ENCODE data around the gene SETBP1. TPM values are rescaled to one million over a fixed set of nuclear protein-coding genes. Genes with fewer than 3 reads are reported as not detected.

Gene SETBP1
- total and polyA plus RNA-seq, 2 of the 8 experiments (the other 6 are each of a cell fraction or from before 2014, with no cell fraction given): 2.0 to 6.5 TPM

DNA sequence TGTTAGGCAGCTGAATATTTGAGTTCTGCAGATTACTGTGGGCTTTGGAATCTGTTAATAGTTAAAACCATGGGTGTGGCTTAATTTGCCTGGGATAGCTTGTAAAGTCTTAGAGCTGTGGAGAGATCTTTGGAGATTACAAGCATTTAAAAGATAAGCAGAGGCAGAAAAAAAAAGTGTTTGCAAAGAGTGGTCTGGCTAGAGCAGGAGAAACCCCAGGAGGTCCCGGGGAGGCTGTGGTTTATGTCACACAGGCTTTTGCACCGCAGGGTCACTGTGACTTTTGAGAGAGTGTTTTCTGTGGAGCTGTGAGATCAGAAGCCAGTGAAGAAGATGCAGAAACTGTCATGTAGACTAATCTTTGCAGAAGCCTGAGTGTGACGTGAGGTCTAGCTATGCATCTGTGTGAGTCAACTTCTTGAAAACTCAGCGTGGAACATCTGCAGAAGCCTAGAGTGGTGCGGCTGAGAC, 49.0 kb downstream of the SETBP1 start:
- peaks cover 0 to 10% (median under 1%) of the 10 kb centered on the region in 4 experiments; a peak in 2 of 7 replicates for H3K4me1 ChIP-seq (replicated peaks in 1 of 4; ENCODE audit: control insufficient read depth in 3 of 4, insufficient read depth in 4 of 4, low read length in 3 of 4)
- H3K4me3 ChIP-seq (ENCODE audit: extremely low read depth in 1 of 4, insufficient read depth in 2 of 4, low read depth in 3 of 4, low read length in 4 of 4): no peak overlapping the region
- H3K4ac ChIP-seq (replicated peaks; ENCODE audit: insufficient read length, low read depth, low read length): no peak overlapping the region
- CTCF ChIA-PET (ENCODE audit: partially characterized antibody): interaction anchor here (1.3 to 1.8 kb wide), 2 partner anchors 8 to 35 kb away, joined by 3 read pairs; no protein-coding TSS in a partner anchor
- DNase-seq (ENCODE audit: low read depth in 1 of 2, low spot score in 2 of 2) (no peak), FAIRE-seq (no peak)
- H3K4me2 ChIP-seq (ENCODE audit: insufficient read depth in 1 of 2, low read depth in 2 of 2, low read length in 2 of 2): no peak overlapping the region
- H3K23ac ChIP-seq (ENCODE audit: insufficient read length): no peak overlapping the region
- H2AFZ ChIP-seq (ENCODE audit: low read length): no peak overlapping the region
- H2BK120ac ChIP-seq (replicated peaks; ENCODE audit: low read depth, low read length): no peak overlapping the region
- no peak overlapping the region for H3K9ac ChIP-seq (replicated peaks in 1 of 4; ENCODE audit: extremely low read depth in 1 of 4, low read depth in 3 of 4, low read length in 3 of 4)
- no peaks in the 10 kb centered on the region for H3K23me2 ChIP-seq (ENCODE audit: low read depth, low read length)
- H2BK15ac ChIP-seq (ENCODE audit: low read length): no peak overlapping the region
- H4K91ac ChIP-seq (replicated peaks; ENCODE audit: insufficient read length, low read length): no peak overlapping the region
- no peak overlapping the region for H2AK5ac ChIP-seq (ENCODE audit: low read depth, low read length)
- H2BK20ac ChIP-seq (ENCODE audit: low read length): no peak overlapping the region
- POLR2A ChIA-PET (ENCODE audit: partially characterized antibody): no interaction called here
- no peak overlapping the region for H2BK12ac ChIP-seq (ENCODE audit: low read depth, low read length)
- no peaks in the 10 kb centered on the region for H3K36me3 ChIP-seq (ENCODE audit: control insufficient read depth in 2 of 4, insufficient read depth in 4 of 4, low read length in 3 of 4)
- 96% methylated on average over 5 of the region's 5 CpGs; no CpG with 5 or more reads in 1 of the 2 experiments for WGBS, 2 experiments (ENCODE audit: extremely low coverage in 1 of 2, insufficient coverage in 1 of 2, insufficient read length in 1 of 2, insufficient replicate concordance in 2 of 2, low coverage in 1 of 2, low lambda C conversion rate in 2 of 2, missing lambda C conversion rate in 1 of 2)
- H2BK5ac ChIP-seq (ENCODE audit: low read depth, low read length): no peak overlapping the region
- no peak overlapping the region for H4K8ac ChIP-seq (ENCODE audit: extremely low read depth, insufficient read depth, low read length)
- no peak overlapping the region for H3K56ac ChIP-seq (replicated peaks; ENCODE audit: insufficient read length, low read depth, low read length)
- H3K79me2 ChIP-seq (ENCODE audit: control insufficient read depth in 1 of 2, insufficient read depth in 2 of 2, low read length in 2 of 2): no peaks in the 10 kb centered on the region
- H3K9me3 ChIP-seq (ENCODE audit: insufficient read depth in 2 of 2, low read depth in 1 of 2, low read length in 1 of 2): no peaks in the 10 kb centered on the region
- H4K5ac ChIP-seq (ENCODE audit: insufficient read length, low read depth, low read length): no peak overlapping the region
- no peaks in the 10 kb centered on the region for H4K20me1 ChIP-seq (replicated peaks in 1 of 2; ENCODE audit: control insufficient read depth in 1 of 2, insufficient read depth in 2 of 2, low read length in 2 of 2)
- no peak for TF ChIP-seq RAD21 (IDR thresholded peaks at IDR 0.05 in 1 of 2, conservative IDR thresholded peaks at IDR 0.05 in 1 of 2; ENCODE audit: low read depth in 2 of 2, low read length in 2 of 2)
- TF ChIP-seq SIN3A (conservative IDR thresholded peaks at IDR 0.05 in 1 of 2, IDR thresholded peaks at IDR 0.05 in 1 of 2; ENCODE audit: low read depth in 1 of 2, low read length in 2 of 2): no peak
- TF ChIP-seq SAP30 (IDR thresholded peaks at IDR 0.05; ENCODE audit: insufficient read depth, insufficient replicate concordance, low read length): no peak
- TF ChIP-seq YY1 (IDR thresholded peaks at IDR 0.05; ENCODE audit: low read depth, low read length): no peak
- TF ChIP-seq GTF2F1 (IDR thresholded peaks at IDR 0.05; ENCODE audit: borderline replicate concordance, low read depth, low read length): no peak
- no peak for TF ChIP-seq CBX5 (IDR thresholded peaks at IDR 0.05; ENCODE audit: low read depth, low read length)
- TF ChIP-seq SP1 (IDR thresholded peaks at IDR 0.05; ENCODE audit: low read depth, low read length): no peak
- H3K18ac ChIP-seq (ENCODE audit: extremely low read depth, low read length): no peak overlapping the region
- no peak overlapping the region for H3K27ac ChIP-seq (ENCODE audit: low read depth, low read length)
- no peaks in the 10 kb centered on the region for H3K79me1 ChIP-seq (ENCODE audit: low read depth, low read length)
- H3K14ac ChIP-seq (ENCODE audit: insufficient read length): no peak overlapping the region
- no peaks in the 10 kb centered on the region for H3K27me3 ChIP-seq (replicated peaks in 1 of 4; ENCODE audit: control insufficient read depth in 3 of 4, extremely low read depth in 1 of 4, insufficient read depth in 3 of 4, low read length in 3 of 4)

All from H1 (cell line).